ENCODE results near the gene GPS1.

GPS1 gene

GRCh38 chr17:82062076-82062983, 10.6 kb downstream of the GPS1 start:
- Histone ChIP-seq H3K4me3 (ENCODE audit: low read length) (no peak overlapping the region), H3K79me2 (ENCODE audit: low read length) (peaks cover 28% of the 10 kb centered on the region), H3K9ac (ENCODE audit: low read length) (no peak overlapping the region), H3K4me2 (ENCODE audit: low read length) (no peak overlapping the region), H3K9me3 (ENCODE audit: insufficient read depth, low read length) (no peaks in the 10 kb centered on the region), H4K20me1 (ENCODE audit: insufficient read depth, low read length) (no peaks in the 10 kb centered on the region), H2AFZ (ENCODE audit: low read depth, low read length) (no peak overlapping the region), H3K27me3 (ENCODE audit: low read depth, low read length) (no peaks in the 10 kb centered on the region), H3K36me3 (replicated peaks; ENCODE audit: low read depth, low read length) (peaks cover 29% of the 10 kb centered on the region), H3K4me1 (ENCODE audit: low read length) (peaks cover 14% of the 10 kb centered on the region), H3K27ac (ENCODE audit: low read length) (no peak overlapping the region)
- TF ChIP-seq CTCF (IDR thresholded peaks at IDR 0.05; ENCODE audit: low read depth, low read length) (no peak), EZH2phosphoT487 (IDR thresholded peaks at IDR 0.05; ENCODE audit: low read depth) (no peak)

GRCh38 chr17:82062984-82063368, 11.3 kb downstream of the GPS1 start:
- Histone ChIP-seq H4K20me1 (ENCODE audit: insufficient read depth, low read length) (no peaks in the 10 kb centered on the region), H3K27ac (ENCODE audit: low read length) (no peak overlapping the region), H3K36me3 (replicated peaks; ENCODE audit: low read depth, low read length) (peaks cover 26% of the 10 kb centered on the region), H3K27me3 (ENCODE audit: low read depth, low read length) (no peaks in the 10 kb centered on the region), H3K4me2 (ENCODE audit: low read length) (no peak overlapping the region), H3K79me2 (ENCODE audit: low read length) (peaks cover 28% of the 10 kb centered on the region), H3K9me3 (ENCODE audit: insufficient read depth, low read length) (no peaks in the 10 kb centered on the region), H3K4me1 (ENCODE audit: low read length) (peaks cover 14% of the 10 kb centered on the region), H3K9ac (ENCODE audit: low read length) (no peak overlapping the region), H2AFZ (ENCODE audit: low read depth, low read length) (no peak overlapping the region), H3K4me3 (ENCODE audit: low read length) (no peak overlapping the region)
- TF ChIP-seq EZH2phosphoT487 (IDR thresholded peaks at IDR 0.05; ENCODE audit: low read depth) (no peak), CTCF (IDR thresholded peaks at IDR 0.05; ENCODE audit: low read depth, low read length) (no peak)

- no peaks in the 10 kb centered on the region for H3K27me3 ChIP-seq (ENCODE audit: low read depth, low read length)
- peak overlapping the region; percentile 100 for H3K4me3 ChIP-seq (ENCODE audit: low read length)
- H2AFZ ChIP-seq (ENCODE audit: low read depth, low read length), result no peak overlapping the region
- H3K4me1 ChIP-seq (ENCODE audit: low read length), result peaks cover 14% of the 10 kb centered on the region
- no peak overlapping the region for H3K27ac ChIP-seq (ENCODE audit: low read length)
- peaks cover 28% of the 10 kb centered on the region for H3K79me2 ChIP-seq (ENCODE audit: low read length)
- peak overlapping the region; percentile 96 for H3K4me2 ChIP-seq (ENCODE audit: low read length)
- H3K36me3 ChIP-seq (replicated peaks; ENCODE audit: low read depth, low read length), result peaks cover 22% of the 10 kb centered on the region
- TF ChIP-seq EZH2phosphoT487 (IDR thresholded peaks at IDR 0.05; ENCODE audit: low read depth) (no peak), CTCF (IDR thresholded peaks at IDR 0.05; ENCODE audit: low read depth, low read length) (no peak)
- H4K20me1 ChIP-seq (ENCODE audit: insufficient read depth, low read length), result no peaks in the 10 kb centered on the region
- no peak overlapping the region; the same call in 1 of the 2 replicates for H3K9ac ChIP-seq (ENCODE audit: low read length)
- H3K9me3 ChIP-seq (ENCODE audit: insufficient read depth, low read length), result no peaks in the 10 kb centered on the region
These were observed 12.0 kb downstream of the GPS1 start for GRCh38 chr17:82063424-82064415.
